GM18517 (cell line): ENCODE data around the gene MESD.

Experiments used
- ATAC-seq: cut with Tn5 transposase; IDR thresholded peaks from one replicate; pipeline ENCODE4 v1.9.1; 2021; ENCODE audit warnings: mild to moderate bottlenecking, moderate library complexity; ENCODE audit not compliant: unreplicated experiment

Gene MESD

GRCh38 chr15:80992006-80992405, 2.4 kb upstream of the MESD start:
- no peak for ATAC-seq

GRCh38 chr15:80991421-80991820, 1.8 kb upstream of the MESD start:
- no peak for ATAC-seq

- ATAC-seq: no peak
Measured at GRCh38 chr15:80990955-80991354, 1.3 kb upstream of the MESD start.

- ATAC-seq: no peak
Measured at GRCh38 chr15:80989081-80989517, 520 bp downstream of the MESD start.

GRCh38 chr15:80988148-80988796, 1.3 kb downstream of the MESD start:
- ATAC-seq: no peak

GRCh38 chr15:80986487-80986886, 3.1 kb downstream of the MESD start:
- ATAC-seq: no peak

- ATAC-seq: no peak
Measured at GRCh38 chr15:80985981-80986380, 3.6 kb downstream of the MESD start.

GRCh38 chr15:80984856-80985255, 4.8 kb downstream of the MESD start:
- no peak for ATAC-seq

- ATAC-seq: no peak
Measured at GRCh38 chr15:80982839-80983238, 6.8 kb downstream of the MESD start.

- ATAC-seq: no peak
Measured at GRCh38 chr15:80982205-80982604, 7.4 kb downstream of the MESD start.

- no peak for ATAC-seq
Measured at GRCh38 chr15:80979538-80980200, 9.9 kb downstream of the MESD start.

GRCh38 chr15:80978685-80979329, 10.8 kb downstream of the MESD start:
- ATAC-seq: no peak

- no peak for ATAC-seq
Measured at GRCh38 chr15:80977627-80978036, 12.0 kb downstream of the MESD start.

GRCh38 chr15:80976851-80977250, 12.8 kb downstream of the MESD start:
- ATAC-seq: no peak

GRCh38 chr15:80974914-80975313, 14.7 kb downstream of the MESD start:
- ATAC-seq: no peak

- no peak for ATAC-seq
Measured at GRCh38 chr15:80972276-80972675, 17.3 kb downstream of the MESD start.

GRCh38 chr15:80971143-80971542, 18.5 kb downstream of the MESD start:
- ATAC-seq: no peak

GRCh38 chr15:80970658-80971057, 19.0 kb downstream of the MESD start:
- no peak for ATAC-seq

- ATAC-seq: no peak
Measured at GRCh38 chr15:80970018-80970657, 19.5 kb downstream of the MESD start.

- ATAC-seq: no peak
Measured at GRCh38 chr15:80969316-80969715, 20.3 kb downstream of the MESD start.

- no peak for ATAC-seq
Measured at GRCh38 chr15:80967991-80968510, 21.6 kb downstream of the MESD start.
